K562 (cell line): ENCODE data around the gene CDK14.

ENCODE experiments used
- CHD4 ChIP-seq: fragments of 200-600 bp; sonication (generic); IDR thresholded peaks from 3 replicates; pipeline ENCODE4 v1.6.1; 2012; ENCODE audit warnings: low read depth, mild to moderate bottlenecking, mixed read lengths, low read length, inconsistent platforms; ENCODE audit not compliant: insufficient read depth, insufficient replicate concordance, poor library complexity, severe bottlenecking
- MXI1 ChIP-seq: IDR thresholded peaks from 2 replicates; pipeline ENCODE4 v1.6.1; 2011; ENCODE audit warnings: low read depth, mild to moderate bottlenecking, improper control_type of control experiment, low read length
- SMAD4 ChIP-seq: fragments of 250-450 bp; sonication (Bioruptor Pico); conservative IDR thresholded peaks from 2 replicates; pipeline ENCODE4 v1.8.0; 2021; ENCODE audit warnings: inconsistent platforms, mild to moderate bottlenecking, moderate library complexity
- ZNF282 ChIP-seq: sonication (generic); formaldehyde crosslinking; IDR thresholded peaks from 2 replicates; pipeline ENCODE4 v1.8.1; 2023; ENCODE audit warnings: missing genetic modification reagents
- TF ChIP-seq, protein P1 (sequence below), 2 experiments: fragments of 450-650 bp; formaldehyde crosslinking in 1 of 2; IDR thresholded peaks; 2 replicates each; pipeline versions ENCODE4 v1.4.0 to v1.6.1; 2014 to 2020; ENCODE audit warnings: mild to moderate bottlenecking in 2 of 2, borderline replicate concordance in 1 of 2, low read depth in 1 of 2
- TF ChIP-seq, protein P2 (sequence below), 2 experiments: fragments of 450-650 bp; IDR thresholded peaks; 2 replicates each; pipeline ENCODE4 v1.6.1; 2018; ENCODE audit warnings: mild to moderate bottlenecking in 2 of 2, low read depth in 1 of 2; ENCODE audit not compliant: partially characterized antibody in 2 of 2
- TF ChIP-seq, protein P3 (sequence below), 3 experiments: IDR thresholded peaks in 2 of 3; conservative IDR thresholded peaks in 1 of 3; 2 replicates each; pipeline ENCODE4 v1.5.1; 2011 to 2012; ENCODE audit warnings: low read length in 3 of 3, mild to moderate bottlenecking in 3 of 3, control low read depth in 2 of 3, improper control_type of control experiment in 1 of 3, inconsistent platforms in 1 of 3, low read depth in 1 of 3, mixed read lengths in 1 of 3, moderate library complexity in 1 of 3; ENCODE audit not compliant: insufficient read depth in 2 of 3

DNA sequence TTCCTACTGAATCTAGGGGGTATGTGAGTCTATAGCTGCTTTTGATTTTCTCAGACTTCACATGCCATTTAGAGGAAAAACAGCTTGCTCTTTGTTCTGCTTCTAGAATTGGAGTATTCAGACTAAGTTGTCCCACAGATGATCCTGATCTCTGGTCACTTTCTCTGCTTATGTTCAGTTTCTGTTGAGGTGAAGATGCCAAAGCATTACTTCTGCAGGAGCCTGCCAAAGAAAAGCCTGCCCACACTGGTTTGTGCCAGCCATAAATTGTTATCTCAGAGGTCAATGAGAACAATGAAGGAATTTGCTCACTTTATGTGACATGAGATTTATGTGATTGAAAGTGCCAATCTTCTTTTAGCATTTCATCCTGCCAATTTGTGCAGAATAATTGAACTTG lies 163.6 kb downstream of the CDK14 start:
- TF ChIP-seq, protein P1, sequence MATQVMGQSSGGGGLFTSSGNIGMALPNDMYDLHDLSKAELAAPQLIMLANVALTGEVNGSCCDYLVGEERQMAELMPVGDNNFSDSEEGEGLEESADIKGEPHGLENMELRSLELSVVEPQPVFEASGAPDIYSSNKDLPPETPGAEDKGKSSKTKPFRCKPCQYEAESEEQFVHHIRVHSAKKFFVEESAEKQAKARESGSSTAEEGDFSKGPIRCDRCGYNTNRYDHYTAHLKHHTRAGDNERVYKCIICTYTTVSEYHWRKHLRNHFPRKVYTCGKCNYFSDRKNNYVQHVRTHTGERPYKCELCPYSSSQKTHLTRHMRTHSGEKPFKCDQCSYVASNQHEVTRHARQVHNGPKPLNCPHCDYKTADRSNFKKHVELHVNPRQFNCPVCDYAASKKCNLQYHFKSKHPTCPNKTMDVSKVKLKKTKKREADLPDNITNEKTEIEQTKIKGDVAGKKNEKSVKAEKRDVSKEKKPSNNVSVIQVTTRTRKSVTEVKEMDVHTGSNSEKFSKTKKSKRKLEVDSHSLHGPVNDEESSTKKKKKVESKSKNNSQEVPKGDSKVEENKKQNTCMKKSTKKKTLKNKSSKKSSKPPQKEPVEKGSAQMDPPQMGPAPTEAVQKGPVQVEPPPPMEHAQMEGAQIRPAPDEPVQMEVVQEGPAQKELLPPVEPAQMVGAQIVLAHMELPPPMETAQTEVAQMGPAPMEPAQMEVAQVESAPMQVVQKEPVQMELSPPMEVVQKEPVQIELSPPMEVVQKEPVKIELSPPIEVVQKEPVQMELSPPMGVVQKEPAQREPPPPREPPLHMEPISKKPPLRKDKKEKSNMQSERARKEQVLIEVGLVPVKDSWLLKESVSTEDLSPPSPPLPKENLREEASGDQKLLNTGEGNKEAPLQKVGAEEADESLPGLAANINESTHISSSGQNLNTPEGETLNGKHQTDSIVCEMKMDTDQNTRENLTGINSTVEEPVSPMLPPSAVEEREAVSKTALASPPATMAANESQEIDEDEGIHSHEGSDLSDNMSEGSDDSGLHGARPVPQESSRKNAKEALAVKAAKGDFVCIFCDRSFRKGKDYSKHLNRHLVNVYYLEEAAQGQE (IDR thresholded peaks at IDR 0.05; ENCODE audit: borderline replicate concordance): no peak
- TF ChIP-seq, protein P1 (CRISPR knock-in tag; IDR thresholded peaks at IDR 0.05; ENCODE audit: low read depth): no peak
- TF ChIP-seq ZNF282 (CRISPR knock-in tag) (no peak), MXI1 (no peak), CHD4 (no peak), SMAD4 (no peak)
- TF ChIP-seq, protein P2, sequence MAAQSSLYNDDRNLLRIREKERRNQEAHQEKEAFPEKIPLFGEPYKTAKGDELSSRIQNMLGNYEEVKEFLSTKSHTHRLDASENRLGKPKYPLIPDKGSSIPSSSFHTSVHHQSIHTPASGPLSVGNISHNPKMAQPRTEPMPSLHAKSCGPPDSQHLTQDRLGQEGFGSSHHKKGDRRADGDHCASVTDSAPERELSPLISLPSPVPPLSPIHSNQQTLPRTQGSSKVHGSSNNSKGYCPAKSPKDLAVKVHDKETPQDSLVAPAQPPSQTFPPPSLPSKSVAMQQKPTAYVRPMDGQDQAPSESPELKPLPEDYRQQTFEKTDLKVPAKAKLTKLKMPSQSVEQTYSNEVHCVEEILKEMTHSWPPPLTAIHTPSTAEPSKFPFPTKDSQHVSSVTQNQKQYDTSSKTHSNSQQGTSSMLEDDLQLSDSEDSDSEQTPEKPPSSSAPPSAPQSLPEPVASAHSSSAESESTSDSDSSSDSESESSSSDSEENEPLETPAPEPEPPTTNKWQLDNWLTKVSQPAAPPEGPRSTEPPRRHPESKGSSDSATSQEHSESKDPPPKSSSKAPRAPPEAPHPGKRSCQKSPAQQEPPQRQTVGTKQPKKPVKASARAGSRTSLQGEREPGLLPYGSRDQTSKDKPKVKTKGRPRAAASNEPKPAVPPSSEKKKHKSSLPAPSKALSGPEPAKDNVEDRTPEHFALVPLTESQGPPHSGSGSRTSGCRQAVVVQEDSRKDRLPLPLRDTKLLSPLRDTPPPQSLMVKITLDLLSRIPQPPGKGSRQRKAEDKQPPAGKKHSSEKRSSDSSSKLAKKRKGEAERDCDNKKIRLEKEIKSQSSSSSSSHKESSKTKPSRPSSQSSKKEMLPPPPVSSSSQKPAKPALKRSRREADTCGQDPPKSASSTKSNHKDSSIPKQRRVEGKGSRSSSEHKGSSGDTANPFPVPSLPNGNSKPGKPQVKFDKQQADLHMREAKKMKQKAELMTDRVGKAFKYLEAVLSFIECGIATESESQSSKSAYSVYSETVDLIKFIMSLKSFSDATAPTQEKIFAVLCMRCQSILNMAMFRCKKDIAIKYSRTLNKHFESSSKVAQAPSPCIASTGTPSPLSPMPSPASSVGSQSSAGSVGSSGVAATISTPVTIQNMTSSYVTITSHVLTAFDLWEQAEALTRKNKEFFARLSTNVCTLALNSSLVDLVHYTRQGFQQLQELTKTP (IDR thresholded peaks at IDR 0.05; ENCODE audit: low read depth in 1 of 2, partially characterized antibody in 2 of 2): no peak
- TF ChIP-seq, protein P3, sequence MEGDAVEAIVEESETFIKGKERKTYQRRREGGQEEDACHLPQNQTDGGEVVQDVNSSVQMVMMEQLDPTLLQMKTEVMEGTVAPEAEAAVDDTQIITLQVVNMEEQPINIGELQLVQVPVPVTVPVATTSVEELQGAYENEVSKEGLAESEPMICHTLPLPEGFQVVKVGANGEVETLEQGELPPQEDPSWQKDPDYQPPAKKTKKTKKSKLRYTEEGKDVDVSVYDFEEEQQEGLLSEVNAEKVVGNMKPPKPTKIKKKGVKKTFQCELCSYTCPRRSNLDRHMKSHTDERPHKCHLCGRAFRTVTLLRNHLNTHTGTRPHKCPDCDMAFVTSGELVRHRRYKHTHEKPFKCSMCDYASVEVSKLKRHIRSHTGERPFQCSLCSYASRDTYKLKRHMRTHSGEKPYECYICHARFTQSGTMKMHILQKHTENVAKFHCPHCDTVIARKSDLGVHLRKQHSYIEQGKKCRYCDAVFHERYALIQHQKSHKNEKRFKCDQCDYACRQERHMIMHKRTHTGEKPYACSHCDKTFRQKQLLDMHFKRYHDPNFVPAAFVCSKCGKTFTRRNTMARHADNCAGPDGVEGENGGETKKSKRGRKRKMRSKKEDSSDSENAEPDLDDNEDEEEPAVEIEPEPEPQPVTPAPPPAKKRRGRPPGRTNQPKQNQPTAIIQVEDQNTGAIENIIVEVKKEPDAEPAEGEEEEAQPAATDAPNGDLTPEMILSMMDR (IDR thresholded peaks at IDR 0.05 in 2 of 3, conservative IDR thresholded peaks at IDR 0.05 in 1 of 3; ENCODE audit: insufficient read depth in 2 of 3, low read depth in 1 of 3, low read length in 3 of 3): no peak
